GM03348 (cell line): ENCODE measurements around the gene PHACTR1.
"Not testable (repeated sequence)": the region's sequence is repeated elsewhere in the genome, so short reads cannot be mapped to it uniquely, and the experiment has no call there.

ENCODE experiments used
- DNase-seq: peaks from one replicate; pipeline ENCODE4 v3.0.0; 2012; ENCODE audit warnings: low spot score

PHACTR1 gene

DNA sequence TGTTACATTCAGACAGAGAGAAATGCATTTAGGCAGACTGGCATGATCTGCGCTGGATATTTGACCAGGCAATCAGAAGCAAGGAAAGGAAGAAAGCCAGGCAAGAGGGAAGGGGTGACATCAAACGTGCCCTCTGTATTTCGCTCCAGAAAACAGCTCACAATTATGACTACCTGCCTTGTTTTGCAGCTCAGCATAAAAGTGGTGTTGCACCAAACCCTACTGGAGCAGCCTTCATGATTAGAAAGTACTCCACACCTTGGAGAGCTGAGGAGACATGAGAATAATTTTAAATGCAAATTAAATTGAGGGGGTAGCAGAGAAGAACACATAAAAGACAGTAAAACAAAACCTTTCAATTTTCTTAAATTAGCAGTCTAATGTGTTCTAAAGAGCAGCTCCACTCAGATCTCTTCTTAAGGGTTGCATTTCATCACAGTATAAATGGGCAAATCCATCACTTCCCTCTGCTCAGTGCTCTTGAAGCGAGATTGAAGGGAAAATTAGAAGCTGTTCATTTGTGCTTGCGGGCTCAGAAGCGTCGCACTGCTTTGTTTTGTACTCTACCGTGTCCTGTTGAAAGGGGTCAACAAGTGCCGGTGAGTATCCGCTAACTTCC, at the start of gene PHACTR1:
Gene PHACTR1, plus strand, starts transcription at position 470 of the 619 bp plus-strand sequence.
- DNase-seq: no peak

DNA sequence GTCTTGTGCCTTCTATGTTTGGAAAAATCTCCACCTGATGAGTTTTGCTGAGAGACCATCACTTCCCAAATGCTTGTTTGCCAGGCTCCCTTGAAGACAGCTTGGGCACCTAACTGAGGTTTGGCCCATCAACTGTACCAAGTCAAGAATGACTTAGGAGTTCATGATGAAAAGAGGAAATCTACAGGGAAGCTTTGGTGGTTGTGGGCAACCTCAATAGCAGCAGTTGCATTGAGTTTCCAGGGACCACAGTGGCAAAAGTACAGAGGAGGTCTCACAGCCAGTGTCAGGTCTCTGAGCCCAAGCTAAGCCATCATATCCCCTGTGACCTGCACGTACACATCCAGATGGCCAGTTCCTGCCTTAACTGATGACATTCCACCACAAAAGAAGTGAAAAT, 49.7 kb upstream of the PHACTR1 start:
- no peak for DNase-seq

DNA sequence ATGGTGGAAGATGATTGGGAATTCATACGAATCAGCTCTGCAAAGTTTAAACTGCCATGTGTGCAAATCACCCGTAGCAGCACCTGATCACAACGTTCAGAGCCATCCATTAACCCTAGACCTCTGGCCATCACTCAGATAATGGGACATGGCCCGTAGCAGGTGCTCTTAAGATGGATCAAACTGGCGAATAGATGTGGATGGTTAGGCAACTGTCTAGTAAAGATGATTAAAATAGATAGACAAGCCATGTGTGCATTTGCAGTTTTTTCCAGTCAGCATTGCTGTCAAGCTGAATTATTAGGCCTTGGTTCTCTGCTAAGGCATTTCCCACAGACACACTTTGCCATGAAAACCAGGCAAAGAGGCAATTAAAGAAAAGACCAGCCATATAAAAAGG, 40.6 kb upstream of the PHACTR1 start:
- DNase-seq: no peak

DNA sequence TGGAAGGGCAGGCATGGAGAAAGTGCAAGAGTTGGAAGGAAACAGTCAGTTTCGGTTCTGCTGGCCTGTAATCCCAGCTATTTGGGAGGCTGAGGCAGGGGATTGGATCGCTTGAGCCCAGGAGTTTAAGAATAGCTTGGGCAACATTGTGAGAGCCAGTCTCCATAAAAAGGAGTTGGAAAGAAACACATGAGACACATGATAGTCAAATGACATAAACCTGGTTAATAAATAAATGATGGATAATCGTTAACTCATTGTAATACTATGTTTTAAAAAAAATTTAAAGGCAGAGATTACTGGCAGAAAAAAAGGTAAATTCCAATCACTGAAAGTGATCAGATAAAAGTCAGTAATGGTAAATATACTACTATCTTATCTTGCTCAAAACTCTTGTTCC, 37.2 kb upstream of the PHACTR1 start:
- DNase-seq: no peak

DNA sequence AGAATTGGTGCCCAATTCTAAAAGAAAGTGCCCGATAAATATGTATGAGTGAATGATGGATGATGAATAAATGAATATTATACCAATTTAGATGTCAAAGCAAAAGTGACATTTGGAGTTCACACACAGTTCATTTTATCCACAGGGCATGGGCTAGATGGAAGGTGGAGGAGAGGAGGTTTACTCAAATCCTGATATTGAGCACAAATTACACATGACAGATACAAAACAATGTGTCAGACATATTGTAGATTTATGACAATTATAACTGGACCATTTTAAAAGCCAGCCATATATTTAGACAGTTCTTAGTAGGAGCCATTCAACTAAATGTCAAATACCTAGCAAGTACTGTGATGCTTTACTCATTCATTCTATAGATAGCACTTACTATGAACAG, 23.4 kb upstream of the PHACTR1 start:
- no peak for DNase-seq

DNA sequence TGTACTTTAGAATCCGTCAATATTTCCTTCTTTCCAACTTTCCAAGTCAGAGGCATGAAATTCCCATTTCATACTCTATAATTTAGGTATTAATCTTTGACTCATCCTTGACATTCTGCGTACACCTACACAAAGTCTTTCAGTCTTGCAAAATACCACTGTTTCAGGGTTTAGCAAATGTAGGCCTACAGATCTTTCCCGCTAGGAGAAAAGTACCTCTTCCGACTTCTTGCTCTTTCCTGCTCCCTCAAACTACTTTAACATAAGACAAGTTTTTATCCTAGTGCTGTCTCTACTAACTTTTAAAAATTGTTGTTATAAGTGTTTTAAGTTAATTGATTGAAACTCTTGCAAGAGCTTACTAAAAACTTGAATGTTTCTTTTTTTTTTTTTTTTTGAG, 18.3 kb upstream of the PHACTR1 start:
- no peak for DNase-seq

DNA sequence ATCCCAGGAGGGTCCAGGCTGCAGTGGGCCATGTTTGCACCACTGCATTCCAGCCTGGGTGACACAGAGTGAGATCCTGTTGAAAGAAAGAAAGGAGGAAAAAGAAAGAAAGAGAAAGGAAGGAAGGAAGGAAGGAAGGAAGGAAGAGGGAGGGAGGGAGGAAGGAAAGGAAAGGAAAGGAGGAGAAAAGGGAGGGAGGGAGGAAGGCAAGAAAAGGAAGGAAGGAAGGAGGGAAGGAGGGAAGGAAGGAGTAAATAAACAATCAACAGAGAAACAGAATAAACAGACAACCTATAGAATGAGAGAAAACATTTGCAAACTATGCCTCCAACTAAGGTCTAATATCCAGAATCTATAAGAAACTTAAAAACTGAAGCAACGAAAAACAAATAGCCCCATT, 11.6 kb upstream of the PHACTR1 start:
- no peak for DNase-seq

DNA sequence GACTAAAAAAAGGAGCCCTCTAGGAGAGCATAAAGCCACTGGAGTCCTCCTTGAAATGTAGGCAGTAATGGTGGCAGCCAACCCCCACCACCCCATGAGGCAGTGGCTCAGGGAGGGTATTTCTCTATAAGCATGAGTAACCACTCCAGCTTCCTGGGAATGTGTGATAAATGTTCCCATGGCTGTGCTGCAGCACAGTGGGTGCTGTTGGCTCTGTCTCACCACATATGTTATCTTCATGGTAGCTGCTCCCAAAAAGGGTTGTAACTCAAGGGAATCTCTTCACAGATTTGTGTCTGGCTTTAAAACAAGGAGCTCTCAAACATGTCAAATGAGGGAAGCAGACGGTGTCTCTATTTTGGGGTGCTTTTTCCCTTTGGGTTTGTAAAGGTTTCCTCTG, 7.5 kb upstream of the PHACTR1 start:
- peak; percentile 77 for DNase-seq

DNA sequence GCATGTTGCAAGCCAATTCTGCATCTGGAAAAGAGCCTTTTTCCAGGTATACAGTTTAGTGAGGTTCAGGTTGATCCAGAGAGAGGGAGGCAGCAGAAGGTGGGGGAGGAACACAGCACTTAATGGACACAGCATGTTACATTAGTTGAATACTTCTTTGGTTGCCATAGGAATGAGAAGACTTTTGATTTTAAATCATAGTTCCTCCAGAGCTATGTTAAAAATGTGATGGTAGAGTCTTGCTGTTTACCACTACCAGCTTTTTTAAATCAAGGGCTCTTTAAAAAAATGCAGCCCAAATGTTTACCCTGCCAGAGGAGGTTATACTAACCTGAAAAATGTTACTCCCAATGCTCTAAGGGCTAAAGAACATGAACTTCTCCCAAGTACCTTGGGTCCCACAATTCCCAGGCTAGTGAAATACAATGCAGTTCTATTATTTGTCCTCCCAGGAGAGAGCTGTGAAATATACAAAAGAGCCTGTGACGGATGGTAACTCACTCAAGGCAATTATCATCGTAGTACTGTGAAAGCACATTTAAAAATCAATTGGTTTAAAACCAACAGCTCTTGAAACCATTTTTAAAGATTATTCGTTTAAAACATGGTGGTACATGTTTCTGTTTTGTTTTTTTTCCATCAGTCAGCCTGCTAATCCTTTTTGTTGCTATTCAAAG, 6.9 kb upstream of the PHACTR1 start:
- peak; percentile 18 for DNase-seq

DNA sequence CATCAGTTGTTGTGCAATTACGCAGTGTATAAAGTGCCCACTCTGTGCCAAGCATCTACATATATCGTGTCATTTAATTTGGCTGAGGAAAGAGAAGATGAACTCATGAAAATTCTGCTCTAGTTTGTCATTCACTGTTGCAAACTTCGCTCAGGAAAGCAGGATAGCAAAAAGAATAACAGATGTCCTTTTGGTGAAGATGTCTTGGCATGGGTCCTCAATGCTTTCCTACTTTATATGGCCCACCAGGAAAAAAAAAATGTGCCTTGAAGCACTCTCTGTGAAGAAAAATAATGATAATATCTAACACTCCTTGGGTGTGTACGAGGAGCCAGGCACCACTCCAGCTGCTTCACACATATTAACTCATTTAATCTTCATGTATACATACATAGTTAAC, 5.6 kb upstream of the PHACTR1 start:
- DNase-seq: no peak

DNA sequence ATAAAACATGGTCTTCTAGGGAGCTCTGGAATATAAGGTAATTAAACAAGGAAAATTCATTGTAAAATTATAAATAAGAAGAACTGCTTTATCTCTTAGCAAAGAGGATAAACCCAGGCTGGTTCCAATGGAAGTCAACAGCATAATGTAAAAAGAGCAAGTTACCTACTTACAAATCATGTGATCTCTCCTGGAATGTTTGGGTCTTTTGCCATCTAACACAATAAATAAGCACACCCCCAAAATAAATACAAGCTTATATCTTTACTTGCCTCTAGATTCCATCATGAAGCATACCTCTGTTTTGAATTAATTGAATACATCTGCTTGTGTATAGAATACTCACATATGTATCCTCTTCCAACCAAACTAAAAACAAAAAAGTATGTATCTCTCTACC, 2.5 kb upstream of the PHACTR1 start:
- DNase-seq: no peak

DNA sequence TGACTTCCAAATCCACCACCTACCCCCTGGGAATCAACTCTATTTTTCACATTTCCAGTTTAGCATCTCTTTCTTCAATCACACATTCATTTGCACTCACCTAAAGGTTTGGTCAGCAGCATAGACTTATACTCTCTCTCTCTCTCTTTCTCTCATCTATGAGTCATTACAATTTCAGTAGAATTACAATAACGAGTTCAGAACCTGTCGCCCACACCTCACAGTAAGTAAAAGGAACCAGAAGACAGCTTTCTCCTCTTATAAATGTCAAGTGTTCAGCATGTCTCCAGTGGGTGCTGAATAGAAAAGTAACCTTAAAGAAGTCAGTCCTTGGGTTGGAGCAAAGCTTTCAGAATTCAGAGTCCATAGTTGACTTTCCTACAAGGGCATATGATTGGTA, 1.1 kb upstream of the PHACTR1 start:
- no peak for DNase-seq

DNA sequence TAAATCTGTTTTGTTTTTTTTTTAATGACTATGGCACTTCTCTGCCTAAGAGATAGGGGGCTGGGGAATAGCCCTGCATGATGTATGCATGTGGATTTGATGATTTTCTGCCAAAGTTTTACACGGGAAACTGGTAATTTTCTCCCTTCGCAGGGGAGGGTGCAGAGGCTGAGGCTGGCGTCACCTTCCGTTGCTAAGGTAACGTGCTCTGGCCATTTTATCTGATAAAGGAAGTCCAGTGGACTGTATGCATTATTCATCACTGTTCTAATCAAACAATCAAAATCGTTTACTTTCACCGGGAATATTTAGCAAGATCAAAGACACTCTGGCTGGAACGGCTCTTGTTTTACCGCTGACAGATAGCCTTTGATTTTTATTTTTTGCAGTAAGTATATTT, 789 bp downstream of the PHACTR1 start:
- DNase-seq: no peak

DNA sequence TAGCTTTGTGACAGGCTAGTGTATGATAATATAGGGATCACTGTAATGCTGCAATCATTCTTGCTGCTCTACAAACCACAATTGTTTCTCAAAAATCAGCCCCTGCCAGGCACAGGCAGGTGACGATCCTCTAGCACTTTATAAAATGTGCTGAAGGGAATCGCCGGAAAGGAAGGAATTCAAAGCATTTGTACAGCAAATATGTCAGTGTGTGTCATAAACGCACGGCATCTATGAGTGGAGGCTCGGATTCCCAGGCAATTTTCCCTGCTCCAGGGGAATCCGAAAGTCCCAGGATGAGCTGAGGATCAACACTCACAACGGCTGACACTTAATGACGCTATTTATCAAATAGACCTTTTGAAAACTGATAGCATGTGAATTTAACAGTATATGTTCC, 1.4 kb downstream of the PHACTR1 start:
- DNase-seq: peak; percentile 66

DNA sequence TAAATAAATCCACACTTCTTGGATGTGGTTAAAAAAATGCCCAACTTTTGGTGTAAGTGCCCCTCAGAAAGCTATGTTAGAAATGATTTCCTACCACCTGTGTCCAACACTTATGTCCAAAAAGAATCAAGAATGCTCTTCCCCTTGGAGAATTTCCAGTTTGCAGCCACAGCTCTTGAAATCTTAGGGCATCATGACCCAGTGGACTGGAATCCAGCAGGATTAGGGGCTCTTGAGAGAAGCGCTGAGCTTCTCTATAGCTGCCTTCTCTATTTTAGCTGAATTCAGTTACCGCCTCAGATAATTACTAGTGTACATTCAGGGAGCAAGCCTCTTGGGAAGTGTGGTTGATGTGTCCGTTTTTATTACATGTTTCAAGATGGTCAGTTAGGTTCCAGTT, 2.5 kb downstream of the PHACTR1 start:
- no peak for DNase-seq

DNA sequence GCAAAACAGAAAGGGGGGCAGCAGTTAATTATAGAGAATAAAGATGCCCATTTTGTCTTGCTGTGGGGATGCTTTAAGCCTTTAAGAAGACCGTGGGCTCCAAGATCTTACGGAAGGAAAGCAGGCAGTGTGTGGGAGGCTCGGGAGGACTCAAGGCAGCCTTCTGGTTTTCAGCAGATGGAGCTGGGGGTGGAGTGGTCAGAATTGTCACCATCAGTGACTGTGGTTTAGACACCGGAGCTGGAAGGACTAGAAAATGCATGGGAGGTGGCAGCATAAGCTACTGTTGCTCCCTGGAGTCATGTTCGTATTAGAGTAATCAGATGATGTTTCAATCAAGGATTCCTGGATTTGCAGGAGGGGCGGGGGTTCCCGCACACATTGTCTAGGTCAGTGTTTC, 3.7 kb downstream of the PHACTR1 start:
- DNase-seq: no peak

DNA sequence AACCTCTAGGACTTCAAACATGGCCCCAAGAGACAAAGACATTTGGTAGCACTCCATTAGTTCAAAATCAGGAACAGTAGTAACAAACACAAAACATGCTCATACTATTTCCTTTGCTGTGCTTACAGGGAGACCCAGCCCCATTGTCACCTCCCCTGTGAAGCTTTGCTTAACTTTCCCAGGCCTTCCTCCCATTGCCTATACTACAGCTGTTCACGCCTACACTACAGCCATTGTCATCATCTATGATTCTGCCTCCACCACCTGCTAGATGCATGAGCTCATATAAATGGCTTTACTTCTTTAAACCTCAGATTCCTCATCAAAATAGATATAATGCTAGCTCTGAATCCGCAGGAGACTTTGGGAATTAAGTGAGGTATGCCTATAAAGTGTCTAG, 8.7 kb downstream of the PHACTR1 start:
- DNase-seq: no peak

DNA sequence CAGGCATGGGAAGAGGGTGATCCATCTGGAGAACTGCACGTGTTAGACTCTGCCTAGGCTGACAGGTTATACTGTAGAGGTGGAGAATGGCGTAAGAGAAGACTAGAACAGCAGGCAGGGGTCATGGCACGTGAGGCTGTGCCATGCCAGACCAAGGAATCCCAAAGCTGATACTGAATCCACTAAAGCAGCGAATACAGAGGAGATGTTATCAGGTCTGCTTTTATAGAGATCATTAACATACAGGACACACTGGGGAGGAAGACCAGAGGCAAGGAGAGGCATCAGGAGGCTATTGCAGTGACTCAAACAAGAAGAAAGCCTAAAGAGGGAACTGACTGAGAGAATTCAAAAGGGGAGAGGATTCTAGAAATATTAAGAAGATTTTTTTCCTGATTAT, 12.9 kb downstream of the PHACTR1 start:
- no peak for DNase-seq

DNA sequence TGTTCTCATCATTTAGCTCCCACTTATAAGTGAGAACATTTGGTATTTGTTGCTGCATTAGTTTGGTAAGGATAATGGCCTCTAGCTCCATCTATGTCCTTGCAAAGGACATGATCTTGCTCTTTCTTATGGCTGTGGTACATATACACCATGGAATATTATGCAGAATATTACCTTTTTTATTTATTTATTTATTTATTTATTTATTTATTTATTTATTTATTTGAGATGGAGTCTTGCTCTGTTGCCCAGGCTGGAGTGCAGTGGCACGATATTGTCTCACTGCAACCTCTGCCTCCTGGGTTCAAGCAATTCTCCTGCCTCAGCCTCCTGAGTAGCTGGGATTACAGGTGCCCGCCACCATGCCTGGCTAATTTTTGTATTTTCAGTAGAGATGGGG, 14.2 kb downstream of the PHACTR1 start:
- DNase-seq: not testable (repeated sequence)

DNA sequence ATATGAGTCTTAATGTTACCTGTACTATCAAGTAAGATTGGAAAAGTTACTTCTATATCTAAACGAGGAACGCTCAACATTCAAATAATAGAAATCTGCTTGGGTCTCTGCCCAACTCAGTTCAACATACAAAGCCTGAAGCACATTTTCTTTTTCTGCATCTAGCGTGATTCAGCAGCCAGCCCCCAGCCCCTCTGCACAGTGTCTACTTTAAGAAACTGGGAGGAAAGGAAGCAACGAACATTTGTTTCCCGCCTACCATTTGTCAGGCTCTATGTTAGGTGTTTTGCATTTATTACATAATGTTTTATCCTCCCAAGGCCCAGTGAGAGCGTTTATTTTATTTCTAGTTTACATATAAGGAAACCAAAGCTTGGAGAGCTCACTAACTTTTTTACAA, 17.3 kb downstream of the PHACTR1 start:
- no peak for DNase-seq

DNA sequence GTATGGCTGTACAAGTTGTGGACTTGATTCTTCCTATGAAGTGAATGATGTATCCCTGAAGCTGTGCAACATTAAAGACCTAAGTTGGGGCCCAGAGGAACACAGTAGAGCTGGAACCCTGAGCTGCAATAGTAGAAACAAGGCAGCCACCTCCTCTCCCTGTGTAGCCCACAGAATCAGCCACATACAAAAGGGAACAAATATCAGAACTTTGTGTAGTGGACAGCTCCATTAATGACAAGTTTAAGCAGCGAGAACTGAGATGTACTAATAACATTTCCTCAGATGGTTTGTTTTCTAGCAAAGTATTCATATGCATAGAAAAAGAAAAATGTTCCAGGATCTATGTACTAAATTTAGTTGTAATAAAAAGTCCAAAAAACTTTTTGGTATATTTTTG, 19.2 kb downstream of the PHACTR1 start:
- no peak for DNase-seq

DNA sequence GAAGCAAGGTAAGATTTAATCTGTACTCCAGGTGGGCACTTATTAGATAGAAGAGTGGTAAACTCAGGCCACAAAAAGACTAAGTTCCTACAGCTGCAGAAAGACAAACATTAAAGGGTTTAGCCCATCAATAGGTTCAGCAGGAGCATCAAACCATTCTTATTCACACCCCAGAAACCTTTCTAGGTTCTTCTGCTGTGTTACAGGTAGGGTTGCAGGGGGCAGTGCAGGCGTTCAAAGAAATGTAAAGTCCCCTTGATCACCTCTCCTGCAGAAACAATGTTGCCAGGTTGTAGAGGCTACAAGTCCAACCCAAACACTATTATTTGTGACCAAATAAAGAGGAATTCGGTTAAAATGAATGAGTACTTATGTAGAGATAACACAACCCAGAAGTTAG, 31.8 kb downstream of the PHACTR1 start:
- no peak for DNase-seq

DNA sequence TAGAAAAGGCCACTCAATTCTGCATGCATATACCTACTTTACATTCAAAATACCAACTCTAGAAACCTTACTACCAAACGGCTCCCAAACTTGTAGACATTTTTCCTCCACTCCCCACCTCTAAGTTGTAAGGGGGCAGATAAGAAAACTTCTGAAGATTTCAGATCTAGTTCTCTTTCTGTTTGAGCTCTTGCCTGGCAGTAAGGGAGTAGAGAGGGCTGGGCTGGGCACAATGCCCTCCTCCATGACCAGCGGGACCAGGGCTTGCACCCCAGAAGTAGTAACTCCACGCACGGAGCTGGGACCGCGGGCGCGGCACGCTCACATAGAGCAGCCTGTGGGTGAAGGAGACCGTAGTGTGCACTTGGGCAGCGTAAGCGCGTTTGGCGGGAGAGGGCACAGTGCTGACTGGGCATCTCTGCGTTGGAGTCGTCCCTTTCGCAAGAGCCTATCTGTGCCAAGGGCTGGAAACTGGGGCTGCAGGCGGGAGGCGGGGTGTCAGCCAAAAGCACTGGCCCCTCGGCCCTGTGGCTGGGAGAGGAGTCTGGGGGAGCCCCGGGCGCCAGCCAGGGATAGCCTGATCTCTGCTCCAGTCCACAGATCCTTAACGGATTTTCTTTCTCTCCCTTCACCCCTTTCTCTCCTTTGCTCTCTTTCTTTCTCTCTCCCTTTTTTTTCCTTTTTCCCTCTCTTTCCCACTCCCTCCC, 32.4 kb downstream of the PHACTR1 start:
- DNase-seq: peak; percentile 8
